ENCODE measurements around the gene KLK8. TPM values are rescaled to one million over a fixed set of nuclear protein-coding genes. Genes with fewer than 3 reads are reported as not detected.

Gene KLK8
- total RNA-seq, 2 donors from 2014 or later: not detected

- Histone ChIP-seq H3K9me3 (no peaks in the 10 kb centered on the region), H3K36me3 (no peaks in the 10 kb centered on the region), H3K4me3 (no peak overlapping the region), H3K4me1 (ENCODE audit: control insufficient read depth in 1 of 2, low read depth in 2 of 2) (no peaks in the 10 kb centered on the region), H3K27ac (no peak overlapping the region), H3K27me3 (replicated peaks; ENCODE audit: insufficient read depth) (no peaks in the 10 kb centered on the region)
- DNase-seq (ENCODE audit: low spot score) (no peak), ATAC-seq (ENCODE audit: insufficient number of reproducible peaks, low FRiP score, low read depth) (no peak)
- TF ChIP-seq CTCF (IDR thresholded peaks at IDR 0.05): no peak
Measured at GRCh38 chr19:51005248-51005647, 3.8 kb upstream of the KLK8 start.

- DNase-seq (ENCODE audit: low spot score): no peak
- Histone ChIP-seq H3K27ac (no peak overlapping the region), H3K9me3 (no peaks in the 10 kb centered on the region), H3K36me3 (no peaks in the 10 kb centered on the region), H3K27me3 (replicated peaks; ENCODE audit: insufficient read depth) (no peaks in the 10 kb centered on the region), H3K4me3 (no peak overlapping the region), H3K4me1 (ENCODE audit: control insufficient read depth in 1 of 2, low read depth in 2 of 2) (no peaks in the 10 kb centered on the region)
- no peak for TF ChIP-seq CTCF (IDR thresholded peaks at IDR 0.05)
- ATAC-seq (ENCODE audit: insufficient number of reproducible peaks, low FRiP score, low read depth): no peak
Measured at GRCh38 chr19:51003316-51003715, 1.9 kb upstream of the KLK8 start.

- Histone ChIP-seq H3K36me3 (no peaks in the 10 kb centered on the region), H3K27ac (no peak overlapping the region), H3K4me3 (no peak overlapping the region), H3K9me3 (no peaks in the 10 kb centered on the region), H3K4me1 (ENCODE audit: control insufficient read depth in 1 of 2, low read depth in 2 of 2) (no peaks in the 10 kb centered on the region), H3K27me3 (replicated peaks; ENCODE audit: insufficient read depth) (no peaks in the 10 kb centered on the region)
- ATAC-seq (ENCODE audit: insufficient number of reproducible peaks, low FRiP score, low read depth) (no peak), DNase-seq (ENCODE audit: low spot score) (no peak)
- TF ChIP-seq CTCF (IDR thresholded peaks at IDR 0.05): no peak
Measured at GRCh38 chr19:51002542-51003311, 1.3 kb upstream of the KLK8 start.

GRCh38 chr19:51002089-51002532 is 707 bp upstream of the KLK8 start:
- no peak for ATAC-seq (ENCODE audit: insufficient number of reproducible peaks, low FRiP score, low read depth)
- H3K4me1 ChIP-seq (ENCODE audit: control insufficient read depth in 1 of 2, low read depth in 2 of 2): no peaks in the 10 kb centered on the region
- no peaks in the 10 kb centered on the region for H3K36me3 ChIP-seq
- no peaks in the 10 kb centered on the region for H3K9me3 ChIP-seq
- no peak for TF ChIP-seq CTCF (IDR thresholded peaks at IDR 0.05)
- no peak overlapping the region for H3K4me3 ChIP-seq
- no peaks in the 10 kb centered on the region for H3K27me3 ChIP-seq (replicated peaks; ENCODE audit: insufficient read depth)
- DNase-seq (ENCODE audit: low spot score): no peak
- no peak overlapping the region for H3K27ac ChIP-seq

- Histone ChIP-seq H3K4me1 (ENCODE audit: control insufficient read depth in 1 of 2, low read depth in 2 of 2) (no peaks in the 10 kb centered on the region), H3K9me3 (no peaks in the 10 kb centered on the region), H3K4me3 (no peak overlapping the region), H3K36me3 (no peaks in the 10 kb centered on the region), H3K27ac (no peak overlapping the region), H3K27me3 (replicated peaks; ENCODE audit: insufficient read depth) (no peaks in the 10 kb centered on the region)
- TF ChIP-seq CTCF (IDR thresholded peaks at IDR 0.05): no peak
- no peak for DNase-seq (ENCODE audit: low spot score)
- ATAC-seq (ENCODE audit: insufficient number of reproducible peaks, low FRiP score, low read depth): no peak
Measured at GRCh38 chr19:51000981-51001380, 423 bp downstream of the KLK8 start.
